Iris pigment epithelial cell (primary cell): ENCODE measurements around the gene DUSP28.
"Not testable (repeated sequence)": the region's sequence is repeated elsewhere in the genome, so short reads cannot be mapped to it uniquely, and the experiment has no call there.

Source experiments
- DNase-seq: peaks from one replicate; pipeline ENCODE4 v3.0.0-alpha.2; 2011; ENCODE audit warnings: low read depth

Gene DUSP28

GRCh38 chr2:240527153-240527750 lies 32.9 kb upstream of the DUSP28 start:
- DNase-seq, result no peak

GRCh38 chr2:240528406-240529040 lies 31.6 kb upstream of the DUSP28 start:
- DNase-seq, result no peak

- DNase-seq, result no peak
Measured at GRCh38 chr2:240529344-240529999, 30.7 kb upstream of the DUSP28 start.

GRCh38 chr2:240530181-240530580 lies 30.0 kb upstream of the DUSP28 start:
- DNase-seq, result no peak

- no peak for DNase-seq
Measured at GRCh38 chr2:240531038-240531437, 29.1 kb upstream of the DUSP28 start.

- no peak for DNase-seq
Measured at GRCh38 chr2:240532031-240532775, 28.0 kb upstream of the DUSP28 start.

GRCh38 chr2:240538031-240538780 lies 22.0 kb upstream of the DUSP28 start:
- DNase-seq, result no peak

- not testable (repeated sequence) for DNase-seq
Measured at GRCh38 chr2:240539101-240539500, 21.1 kb upstream of the DUSP28 start.

GRCh38 chr2:240539906-240540305 lies 20.3 kb upstream of the DUSP28 start:
- no peak for DNase-seq

GRCh38 chr2:240551288-240551687 lies 8.9 kb upstream of the DUSP28 start:
- no peak for DNase-seq

- DNase-seq, result no peak
Measured at GRCh38 chr2:240551811-240552210, 8.3 kb upstream of the DUSP28 start.

- no peak for DNase-seq
Measured at GRCh38 chr2:240553956-240554480, 6.1 kb upstream of the DUSP28 start.

GRCh38 chr2:240554767-240555493 lies 5.2 kb upstream of the DUSP28 start:
- DNase-seq, result no peak

GRCh38 chr2:240555541-240556250 lies 4.5 kb upstream of the DUSP28 start:
- no peak for DNase-seq

- peak; percentile 61 for DNase-seq
Measured at GRCh38 chr2:240556553-240557100, 3.5 kb upstream of the DUSP28 start.

GRCh38 chr2:240557101-240557751 lies 2.9 kb upstream of the DUSP28 start:
- no peak for DNase-seq

- DNase-seq, result peak; percentile 80
Measured at GRCh38 chr2:240557808-240558207, 2.3 kb upstream of the DUSP28 start, which contains the start of gene ANKMY1. Gene ANKMY1, minus strand, starts transcription at chr2:240557988. Its CDS starts 653 bp downstream, at chr2:240557335.

GRCh38 chr2:240558236-240558761 lies 1.9 kb upstream of the DUSP28 start:
- DNase-seq, result no peak

- DNase-seq, result no peak
Measured at GRCh38 chr2:240559286-240559685, 871 bp upstream of the DUSP28 start.
